ENCODE measurements around the gene ALOX15.

DNA sequence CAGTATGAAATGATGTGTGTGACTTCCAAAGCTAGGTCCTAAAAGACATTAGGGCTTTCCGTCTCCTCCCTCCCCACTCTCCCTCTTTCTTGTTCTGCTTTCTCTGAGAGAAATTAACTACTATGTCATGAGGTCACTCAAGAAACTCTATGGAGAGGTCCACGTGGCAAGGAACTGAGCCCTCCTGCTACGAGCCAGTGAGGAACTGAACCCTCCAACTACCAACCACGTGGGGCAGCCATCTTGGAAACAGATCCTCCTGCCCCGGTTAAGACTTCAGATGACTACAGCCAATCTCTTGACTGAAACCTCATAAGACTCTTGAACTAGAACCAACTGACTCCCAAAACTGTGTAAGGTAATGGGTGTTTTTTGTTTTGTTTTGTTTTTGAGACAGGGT lies 4.2 kb upstream of the ALOX15 start:
- TF ChIP-seq POLR2A (IDR thresholded peaks at IDR 0.05; ENCODE audit: low read depth) (no peak), CTCF (IDR thresholded peaks at IDR 0.05) (no peak)

Data from esophagus muscularis mucosa (tissue), 3 donors.